Mucosa of gallbladder (tissue), 1 donor: ENCODE data around the gene MCF2L2. TPM values are rescaled to one million over a fixed set of nuclear protein-coding genes. Genes with fewer than 3 reads are reported as not detected.

ENCODE experiments used
- DNase-seq: peaks from one replicate; pipeline ENCODE4 v3.0.0-alpha.2; 2020; ENCODE audit warnings: low spot score
- total RNA-seq: library from RNA; stranded (reverse); gene quantifications from one replicate; pipeline ENCODE4 v1.2.1, GENCODE V29; 2021
- donor health status: DM: no; HTN: no; CAD: no.

The MCF2L2 gene
- total RNA-seq, 1 donor from 2014 or later, result 1.8 TPM

DNA sequence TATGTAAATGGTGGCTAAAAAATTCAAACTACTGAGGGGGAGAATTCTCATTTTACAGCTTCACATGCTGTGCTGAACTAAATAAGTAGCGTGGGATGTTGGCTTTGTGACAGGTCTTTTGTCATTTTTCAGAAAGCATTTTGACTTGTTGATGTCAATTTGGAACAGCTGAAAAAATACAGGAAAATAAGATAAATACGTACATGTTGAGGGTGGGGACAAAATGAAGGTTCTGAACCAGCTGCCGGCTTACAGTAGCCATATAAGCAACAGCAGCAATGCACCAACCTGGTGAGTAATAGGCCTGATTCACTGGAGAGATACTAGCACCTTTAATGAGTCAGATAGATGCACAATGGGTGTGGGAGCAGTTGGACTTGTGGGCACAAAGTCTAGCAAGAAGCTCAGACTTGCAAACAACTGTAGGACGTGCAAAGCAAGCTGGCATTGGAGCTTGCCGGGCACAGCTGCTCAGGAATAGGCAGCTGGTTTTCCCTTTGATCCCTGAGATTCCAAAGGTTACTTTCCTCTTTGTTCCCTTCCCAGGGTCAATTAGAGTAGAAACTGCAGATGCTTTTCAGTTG is 162.5 kb downstream of the MCF2L2 start:
- peak; percentile 84 for DNase-seq

GRCh38 chr3:183265157-183265642 is 163.2 kb downstream of the MCF2L2 start:
- DNase-seq, result no peak

DNA sequence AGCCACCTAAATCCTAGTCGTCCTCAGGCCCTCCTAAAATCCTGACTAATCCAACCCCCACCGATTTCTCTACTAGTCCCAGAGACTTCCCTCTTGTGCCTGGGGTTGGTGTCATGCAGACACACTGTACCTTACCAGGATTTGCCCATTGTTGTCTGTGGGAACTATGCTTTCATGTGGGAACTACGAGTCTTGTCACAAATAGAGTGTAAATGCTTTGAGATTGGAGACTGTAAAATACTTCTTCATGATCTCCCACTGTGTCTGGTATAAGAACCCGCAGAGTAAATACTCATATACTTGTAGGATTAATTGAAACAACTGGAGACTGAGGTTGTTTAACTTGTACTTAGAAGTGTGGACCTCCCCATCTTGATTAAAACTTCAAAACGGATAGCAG is 164.2 kb downstream of the MCF2L2 start:
- no peak for DNase-seq

DNA sequence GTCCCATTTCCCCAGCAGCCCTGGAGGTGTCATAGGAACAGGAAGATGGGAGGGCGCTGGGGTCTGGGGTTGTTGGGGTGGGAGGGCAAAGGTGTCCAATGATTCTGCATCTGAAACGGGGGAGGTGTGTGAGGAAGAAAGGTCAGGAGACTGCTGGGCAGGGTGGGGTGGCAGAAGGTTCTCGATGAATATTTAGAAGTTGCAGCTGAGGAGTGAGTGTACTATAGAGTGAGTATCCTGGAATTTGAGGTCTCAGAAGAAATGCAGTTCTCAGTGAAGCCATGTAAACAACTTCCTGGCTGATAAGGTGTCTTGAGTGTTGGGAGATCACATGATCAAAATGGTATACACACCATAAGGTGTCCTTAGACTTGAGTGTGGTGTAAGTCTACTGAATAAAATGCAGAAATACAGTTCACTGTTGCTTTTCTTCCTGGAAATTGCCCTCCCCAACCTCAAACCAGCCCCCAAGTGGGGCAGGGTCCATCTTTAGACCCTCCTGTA is 165.5 kb downstream of the MCF2L2 start:
- DNase-seq, result no peak

GRCh38 chr3:183261151-183261724 is 167.2 kb downstream of the MCF2L2 start:
- DNase-seq, result no peak

GRCh38 chr3:183260167-183260904 is 168.1 kb downstream of the MCF2L2 start:
- DNase-seq, result no peak

DNA sequence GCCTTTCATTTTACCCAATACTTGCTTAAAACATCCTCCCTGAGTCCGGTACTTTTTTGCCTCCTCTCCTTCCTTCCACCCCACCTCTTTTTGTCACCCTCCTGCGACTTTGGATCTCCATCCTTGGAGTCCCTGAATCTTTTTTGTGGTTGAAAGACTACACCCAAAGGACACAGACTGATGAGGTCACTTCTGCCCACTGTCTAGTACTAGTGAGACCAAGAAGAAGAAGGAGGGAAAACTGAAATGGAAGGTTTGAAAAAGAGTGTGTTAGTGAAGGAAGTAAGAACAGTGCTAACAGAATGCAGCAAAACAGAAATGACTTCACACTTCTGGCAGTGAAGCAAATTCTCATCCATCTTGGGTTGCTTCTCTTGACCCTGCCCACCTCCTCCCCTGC is 168.8 kb downstream of the MCF2L2 start:
- no peak for DNase-seq

- DNase-seq, result no peak
These were observed 169.3 kb downstream of the MCF2L2 start for GRCh38 chr3:183259087-183259486.

DNA sequence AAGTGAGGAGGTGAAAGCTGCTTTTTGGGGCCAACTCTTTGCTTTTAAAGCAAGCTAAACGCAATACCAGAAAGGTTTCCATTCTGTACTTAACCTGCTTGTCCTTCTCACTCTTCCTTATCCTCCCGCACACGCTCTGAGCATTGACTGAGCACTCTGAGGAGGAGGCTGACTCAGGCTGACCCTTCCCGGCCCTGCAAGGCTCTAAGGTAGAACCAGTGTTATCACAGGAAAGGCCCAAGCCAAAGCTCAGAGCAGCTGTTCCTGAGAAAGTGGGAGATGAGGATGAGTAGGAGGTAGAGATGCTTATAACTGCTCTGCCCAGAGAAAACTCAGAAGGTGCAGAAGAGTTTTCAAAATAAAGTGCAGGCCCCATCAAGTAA is 173.1 kb downstream of the MCF2L2 start:
- DNase-seq, result no peak

GRCh38 chr3:183254487-183255347 is 173.7 kb downstream of the MCF2L2 start:
- DNase-seq, result no peak

DNA sequence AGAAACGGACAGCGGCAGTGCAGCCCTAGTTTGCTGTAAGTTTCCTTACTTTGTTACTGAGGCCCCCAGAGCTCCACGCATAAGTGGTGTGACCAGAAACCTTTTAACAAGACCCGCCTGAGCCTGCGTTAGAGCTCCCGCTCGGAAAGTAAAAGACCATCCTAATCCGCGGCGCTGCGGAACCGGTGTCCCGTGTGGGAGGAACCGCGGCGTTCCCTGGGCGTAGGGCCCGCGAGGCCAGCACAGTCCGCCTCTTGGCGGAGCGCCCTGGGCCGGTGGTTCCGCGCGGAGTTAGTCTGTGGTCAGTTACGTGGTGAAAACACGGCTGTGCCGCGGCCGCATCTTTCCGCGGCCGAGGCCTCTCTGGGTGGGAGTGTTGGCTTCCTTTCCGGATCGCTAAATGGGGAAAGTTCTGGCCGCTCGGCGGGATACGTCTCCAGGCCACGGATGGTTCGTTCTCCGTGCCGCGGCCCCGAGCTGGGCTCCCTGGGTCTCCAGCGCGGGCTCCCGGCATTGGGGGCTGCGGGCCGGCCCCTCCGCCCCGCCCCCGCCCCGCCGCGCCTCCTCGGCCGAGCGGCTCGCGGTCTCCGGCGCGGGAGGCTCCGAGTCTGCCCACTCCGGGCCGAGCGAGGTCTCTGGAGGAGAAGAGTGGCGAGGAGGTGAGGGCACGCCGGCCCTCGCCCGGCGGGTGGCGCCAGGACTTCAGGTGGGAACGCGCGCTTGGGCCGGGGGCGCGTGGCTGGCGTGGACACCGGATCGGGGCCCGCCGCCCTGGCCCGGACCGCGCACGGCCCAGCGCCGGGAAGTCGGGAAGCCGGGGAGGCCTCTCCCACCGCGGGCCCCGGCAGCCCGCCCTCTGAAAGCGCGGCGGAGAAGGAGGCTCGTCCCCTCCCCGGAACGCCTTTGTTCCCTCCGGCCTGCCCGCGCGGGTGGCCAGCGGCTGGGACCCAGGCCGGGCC is 174.6 kb downstream of the MCF2L2 start:
- DNase-seq, result peak; percentile 69

GRCh38 chr3:183252973-183253527 is 175.4 kb downstream of the MCF2L2 start, which contains the start of gene B3GNT5:
Gene B3GNT5 (plus strand): TSS chr3:183253253. CDS start chr3:183269799, 16,546 bp downstream.
- DNase-seq, result peak; percentile 80

GRCh38 chr3:183252118-183252782 is 176.2 kb downstream of the MCF2L2 start:
- DNase-seq, result no peak

DNA sequence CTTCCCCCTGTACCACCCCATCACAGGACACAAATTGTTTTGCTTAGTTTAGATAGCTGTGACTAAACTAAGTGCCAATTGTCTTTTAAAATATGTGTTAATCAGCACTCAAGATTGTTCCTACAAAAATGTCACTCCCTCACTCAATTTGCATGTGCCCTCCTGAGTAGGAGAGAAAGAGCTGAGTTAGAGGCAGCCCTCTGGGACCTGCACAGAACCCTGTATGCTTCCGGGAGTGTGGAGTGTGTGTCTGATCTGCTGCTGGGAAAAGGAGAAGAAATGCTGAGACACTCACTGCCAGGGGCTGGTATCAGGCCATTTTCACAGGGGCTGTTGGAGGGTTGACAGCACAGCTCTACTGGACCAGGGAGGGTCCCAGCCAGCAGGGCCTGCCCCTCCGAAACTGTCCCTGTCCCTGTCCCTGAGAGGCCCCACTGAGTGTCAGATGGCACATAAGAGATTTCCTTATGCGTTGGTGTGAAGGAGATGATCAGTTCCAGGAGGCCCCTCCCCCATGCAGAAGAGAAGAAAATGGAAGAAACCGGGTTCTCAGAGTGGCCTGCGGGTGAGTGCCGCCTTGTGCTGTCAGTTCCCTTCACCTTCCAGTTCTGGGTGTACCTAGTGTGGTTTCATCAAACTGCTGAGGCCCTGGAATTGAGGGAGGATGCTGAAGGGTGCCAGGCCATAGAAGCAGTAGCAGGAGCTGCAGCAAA is 179.3 kb downstream of the MCF2L2 start:
- no peak for DNase-seq

- DNase-seq, result no peak
These were observed 181.3 kb downstream of the MCF2L2 start for GRCh38 chr3:183247011-183247589.

DNA sequence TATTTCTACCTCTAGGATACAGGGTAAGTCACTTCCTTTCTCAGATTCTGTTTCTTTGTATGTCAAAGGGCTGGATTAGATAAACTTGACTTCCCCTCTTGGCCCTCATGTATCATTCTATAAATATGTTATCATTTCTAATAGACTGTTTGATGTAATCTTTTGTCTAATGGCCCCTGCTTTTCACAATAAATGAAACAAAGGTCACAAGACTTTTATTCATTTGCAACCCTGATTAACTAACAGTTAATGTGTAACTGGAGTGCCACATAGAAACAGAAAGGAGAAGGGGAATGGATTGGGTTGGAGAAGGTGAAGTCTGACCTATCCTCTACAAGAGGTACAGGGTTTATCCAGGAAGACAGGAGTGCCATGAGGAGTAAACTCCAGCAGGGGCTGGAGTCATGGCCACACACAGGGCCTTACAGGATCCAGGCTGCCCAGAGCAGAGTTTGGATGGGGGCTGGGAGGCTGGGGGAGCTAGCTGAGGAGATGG is 183.4 kb downstream of the MCF2L2 start:
- no peak for DNase-seq

GRCh38 chr3:183244219-183244618 is 184.2 kb downstream of the MCF2L2 start:
- DNase-seq, result peak; percentile 65

DNA sequence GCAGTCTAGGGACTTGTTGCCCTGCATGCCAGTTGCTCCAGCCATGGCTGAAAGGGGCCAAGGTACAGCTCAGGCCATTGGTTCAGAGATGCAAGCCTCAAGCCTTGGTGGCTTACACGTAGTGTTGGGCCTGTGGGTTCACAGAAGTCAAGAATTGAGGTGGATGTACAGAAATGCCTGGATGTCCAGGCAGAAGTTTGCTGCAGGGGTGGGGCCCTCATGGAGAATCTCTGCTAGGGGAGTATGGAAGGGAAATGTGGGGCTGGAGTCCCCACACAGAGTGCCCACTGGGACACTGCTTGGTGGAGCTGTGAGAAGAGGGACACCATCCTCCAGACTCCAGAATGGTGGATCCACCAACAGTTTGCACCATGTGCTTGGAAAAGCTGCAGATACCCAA is 186.0 kb downstream of the MCF2L2 start:
- DNase-seq, result no peak

- no peak for DNase-seq
These were observed 189.4 kb downstream of the MCF2L2 start for GRCh38 chr3:183239046-183239445.
